H1 (cell line): Measurements from ENCODE around the gene SAT2. TPM values are rescaled to one million over a fixed set of nuclear protein-coding genes. Genes with fewer than 3 reads are reported as not detected.

ENCODE experiments used
- CTCF ChIA-PET: fragments of 300-600 bp; sonication (Branson Sonifier 250); formaldehyde crosslinking; loops from one replicate; lab custom pipeline; 2021; ENCODE audit not compliant: partially characterized antibody; lab: Charles Lee
- POLR2A ChIA-PET: fragments of 300-600 bp; sonication (Branson Sonifier 250); formaldehyde crosslinking; loops from one replicate; lab custom pipeline; 2021; ENCODE audit warnings: inconsistent platforms; ENCODE audit not compliant: partially characterized antibody; lab: Charles Lee
- DNase-seq, 2 experiments: peaks; one replicate each; pipeline versions ENCODE4 v3.0.0 to v3.0.0-alpha.2; 2010 to 2022; ENCODE audit warnings: low spot score in 2 of 2, low read depth in 1 of 2, mixed read lengths in 1 of 2
- FAIRE-seq: peaks from 2 replicates; lab custom pipeline; 2011; peaks lifted over from hg19 to GRCh38; lab: Jason Lieb, UNC
- H2AFZ ChIP-seq: 2 replicates; pipeline ENCODE4 v1.8.1; 2012; ENCODE audit warnings: low read length, inconsistent platforms
- H2AK5ac ChIP-seq: 2 replicates; pipeline ENCODE4 v1.6.1; 2013; ENCODE audit warnings: low read depth, low read length
- H2BK120ac ChIP-seq: replicated peaks from 2 replicates; pipeline ENCODE3; 2013; ENCODE audit warnings: low read depth, low read length, inconsistent platforms
- H2BK12ac ChIP-seq: 2 replicates; pipeline ENCODE4 v1.6.1; 2013; ENCODE audit warnings: low read depth, low read length
- H2BK15ac ChIP-seq: 2 replicates; pipeline ENCODE4 v1.6.1; 2013; ENCODE audit warnings: low read length
- H2BK20ac ChIP-seq: 2 replicates; pipeline ENCODE4 v1.6.1; 2013; ENCODE audit warnings: low read length
- H2BK5ac ChIP-seq: 2 replicates; pipeline ENCODE4 v1.6.1; 2013; ENCODE audit warnings: low read depth, low read length
- H3K14ac ChIP-seq: 2 replicates; pipeline ENCODE4 v1.6.1; 2013; ENCODE audit warnings: inconsistent platforms; ENCODE audit not compliant: insufficient read length
- H3K18ac ChIP-seq: 2 replicates; pipeline ENCODE4 v1.6.1; 2013; ENCODE audit warnings: low read length; ENCODE audit errors: extremely low read depth
- H3K23ac ChIP-seq: 2 replicates; pipeline ENCODE4 v1.6.1; 2013; ENCODE audit warnings: inconsistent platforms; ENCODE audit not compliant: insufficient read length
- H3K23me2 ChIP-seq: 2 replicates; pipeline ENCODE4 v1.6.1; 2013; ENCODE audit warnings: low read depth, low read length
- H3K27ac ChIP-seq: 2 replicates; pipeline ENCODE4 v1.6.1; 2011; ENCODE audit warnings: low read depth, low read length, inconsistent platforms
- H3K27me3 ChIP-seq, 4 experiments: replicated peaks in 1 of 4; 1 replicate in 1 of 4; 2 replicates in 3 of 4; pipeline versions ENCODE4 v1.6.1 to v1.8.1; 2011 to 2013; ENCODE audit warnings: low read length in 3 of 4, mild to moderate bottlenecking in 3 of 4, inconsistent platforms in 2 of 4, mixed read lengths in 2 of 4, moderate library complexity in 1 of 4; ENCODE audit not compliant: control insufficient read depth in 3 of 4, insufficient read depth in 3 of 4; ENCODE audit errors: extremely low read depth in 1 of 4
- H3K36me3 ChIP-seq, 4 experiments: 2 replicates each; pipeline versions ENCODE4 v1.6.1 to v1.8.1; 2011 to 2013; ENCODE audit warnings: mild to moderate bottlenecking in 4 of 4, low read length in 3 of 4, moderate library complexity in 2 of 4, control low read depth in 1 of 4, inconsistent platforms in 1 of 4; ENCODE audit not compliant: insufficient read depth in 4 of 4, control insufficient read depth in 2 of 4
- H3K4ac ChIP-seq: replicated peaks from 2 replicates; pipeline ENCODE3; 2013; ENCODE audit warnings: low read length, low read depth, mixed read lengths, inconsistent platforms; ENCODE audit not compliant: insufficient read length
- H3K4me1 ChIP-seq, 4 experiments: replicated peaks in 1 of 4; 1 replicate in 1 of 4; 2 replicates in 3 of 4; pipeline versions ENCODE4 v1.6.1 to v1.8.1; 2011 to 2013; ENCODE audit warnings: low read length in 3 of 4, inconsistent platforms in 2 of 4, mixed read lengths in 1 of 4; ENCODE audit not compliant: insufficient read depth in 4 of 4, control insufficient read depth in 3 of 4
- H3K4me2 ChIP-seq, 2 experiments: 2 replicates each; pipeline versions ENCODE4 v1.6.1 to v1.8.1; 2011 to 2013; ENCODE audit warnings: low read depth in 2 of 2, low read length in 2 of 2, control low read depth in 1 of 2, inconsistent platforms in 1 of 2, mild to moderate bottlenecking in 1 of 2; ENCODE audit not compliant: insufficient read depth in 1 of 2
- H3K4me3 ChIP-seq, 4 experiments: fragments of 200-600, 300-600 bp in 1 of 4; sonication (generic), shearing (Covaris generic), sonication (Bioruptor Twin) in 1 of 4; 2 replicates each; pipeline versions ENCODE4 v1.5.1 to v1.8.1; 2011 to 2016; ENCODE audit warnings: low read length in 4 of 4, low read depth in 3 of 4, control low read depth in 2 of 4, inconsistent platforms in 2 of 4, mild to moderate bottlenecking in 2 of 4, mixed read lengths in 1 of 4, moderate library complexity in 1 of 4; ENCODE audit not compliant: insufficient read depth in 2 of 4; ENCODE audit errors: extremely low read depth in 1 of 4
- H3K56ac ChIP-seq: replicated peaks from 2 replicates; pipeline ENCODE3; 2013; ENCODE audit warnings: low read depth, mild to moderate bottlenecking, mixed read lengths, low read length, inconsistent platforms; ENCODE audit not compliant: insufficient read length
- H3K79me1 ChIP-seq: 2 replicates; pipeline ENCODE4 v1.6.1; 2013; ENCODE audit warnings: low read depth, low read length, control low read depth
- H3K79me2 ChIP-seq, 2 experiments: 2 replicates each; pipeline versions ENCODE4 v1.6.1 to v1.8.1; 2012 to 2013; ENCODE audit warnings: low read length in 2 of 2, mild to moderate bottlenecking in 2 of 2, inconsistent platforms in 1 of 2; ENCODE audit not compliant: insufficient read depth in 2 of 2, control insufficient read depth in 1 of 2
- H3K9ac ChIP-seq, 4 experiments: replicated peaks in 1 of 4; 1 replicate in 1 of 4; 2 replicates in 3 of 4; pipeline versions ENCODE4 v1.6.1 to v1.8.1; 2011 to 2013; ENCODE audit warnings: low read depth in 3 of 4, low read length in 3 of 4, control low read depth in 2 of 4, mild to moderate bottlenecking in 2 of 4, moderate library complexity in 2 of 4, inconsistent platforms in 1 of 4; ENCODE audit errors: extremely low read depth in 1 of 4
- H3K9me3 ChIP-seq, 2 experiments: 2 replicates each; pipeline versions ENCODE4 v1.6.1 to v1.8.1; 2012 to 2013; ENCODE audit warnings: mild to moderate bottlenecking in 2 of 2, moderate library complexity in 2 of 2, control low read depth in 1 of 2, inconsistent platforms in 1 of 2, low read depth in 1 of 2, low read length in 1 of 2, mixed read lengths in 1 of 2; ENCODE audit not compliant: insufficient read depth in 2 of 2
- H4K20me1 ChIP-seq, 2 experiments: replicated peaks in 1 of 2; 2 replicates each; pipeline versions ENCODE3 to v1.8.1; 2011 to 2013; ENCODE audit warnings: inconsistent platforms in 2 of 2, low read length in 2 of 2, mild to moderate bottlenecking in 1 of 2; ENCODE audit not compliant: insufficient read depth in 2 of 2, control insufficient read depth in 1 of 2
- H4K5ac ChIP-seq: 2 replicates; pipeline ENCODE4 v1.6.1; 2013; ENCODE audit warnings: low read length, low read depth, mixed read lengths, inconsistent platforms; ENCODE audit not compliant: insufficient read length
- H4K8ac ChIP-seq: 2 replicates; pipeline ENCODE4 v1.8.0; 2013; ENCODE audit warnings: mild to moderate bottlenecking, moderate library complexity, low read length, inconsistent platforms; ENCODE audit not compliant: insufficient read depth; ENCODE audit errors: extremely low read depth
- H4K91ac ChIP-seq: replicated peaks from 2 replicates; pipeline ENCODE3; 2013; ENCODE audit warnings: low read length, mixed read lengths, inconsistent platforms; ENCODE audit not compliant: insufficient read length
- BACH1 ChIP-seq: IDR thresholded peaks from 2 replicates; pipeline ENCODE4 v1.6.1; 2012; ENCODE audit warnings: low read length, improper control_type of control experiment
- CREB1 ChIP-seq: IDR thresholded peaks from 2 replicates; pipeline ENCODE4 v1.6.1; 2012; ENCODE audit warnings: inconsistent platforms
- FOSL1 ChIP-seq: IDR thresholded peaks from 2 replicates; pipeline ENCODE4 v1.6.1; 2011; ENCODE audit warnings: mild to moderate bottlenecking, low read depth, low read length, moderate library complexity; ENCODE audit not compliant: insufficient read depth
- HDAC6 ChIP-seq: IDR thresholded peaks from one replicate; pipeline ENCODE4 v1.7.1; 2012; ENCODE audit warnings: low read depth, mild to moderate bottlenecking, inconsistent platforms, low read length, moderate library complexity
- POLR2A ChIP-seq, 2 experiments: IDR thresholded peaks; 1 replicate in 1 of 2; 2 replicates in 1 of 2; pipeline ENCODE4 v1.6.1; 2011; ENCODE audit warnings: low read depth in 2 of 2, low read length in 2 of 2, mild to moderate bottlenecking in 2 of 2; ENCODE audit errors: control extremely low read depth in 1 of 2
- WGBS, 2 experiments: shearing (Covaris generic) in 1 of 2; methylation state at CpG; one replicate each; pipeline versions ENCODE4 v1.1.6 to v1.1.7; 2013 to 2015; ENCODE audit warnings: low lambda C conversion rate in 2 of 2, mixed read lengths in 2 of 2, inconsistent platforms in 1 of 2, low coverage in 1 of 2, missing lambda C conversion rate in 1 of 2; ENCODE audit not compliant: insufficient replicate concordance in 2 of 2, insufficient coverage in 1 of 2, insufficient read length in 1 of 2; ENCODE audit errors: extremely low coverage in 1 of 2, missing lambda C conversion rate in 1 of 2; 5-methylcytosine and 5-hydroxymethylcytosine counted together
- polyA plus RNA-seq, 7 experiments: library from polyadenylated mRNA; depleted of rRNA in 3 of 7; stranded (reverse) in 5 of 7; unstranded in 2 of 7; fragments of >200 nt in 5 of 7; fragments of 200-250 nt in 2 of 7; gene quantifications; 1 replicate in 5 of 7; 2 replicates in 1 of 7; 4 replicates in 1 of 7; pipeline versions ENCODE4 v1.2.1 to v1.2.3, GENCODE V29; 2011 to 2013; ENCODE audit warnings: missing spikeins in 2 of 7, mixed read lengths in 2 of 7
- total RNA-seq: library from RNA; stranded (reverse); fragmentation: NEBNext Ultra II Directional; extraction: Animal tissue kit (Norgen Biotek cat#: 25700); gene quantifications from 2 replicates; pipeline ENCODE4 v1.2.1, GENCODE V29; 2021

SAT2 gene
- total and polyA plus RNA-seq, 2 of the 8 experiments (the other 6 are each of a cell fraction or from before 2014, with no cell fraction given), result 36.4 to 72.3 TPM

DNA sequence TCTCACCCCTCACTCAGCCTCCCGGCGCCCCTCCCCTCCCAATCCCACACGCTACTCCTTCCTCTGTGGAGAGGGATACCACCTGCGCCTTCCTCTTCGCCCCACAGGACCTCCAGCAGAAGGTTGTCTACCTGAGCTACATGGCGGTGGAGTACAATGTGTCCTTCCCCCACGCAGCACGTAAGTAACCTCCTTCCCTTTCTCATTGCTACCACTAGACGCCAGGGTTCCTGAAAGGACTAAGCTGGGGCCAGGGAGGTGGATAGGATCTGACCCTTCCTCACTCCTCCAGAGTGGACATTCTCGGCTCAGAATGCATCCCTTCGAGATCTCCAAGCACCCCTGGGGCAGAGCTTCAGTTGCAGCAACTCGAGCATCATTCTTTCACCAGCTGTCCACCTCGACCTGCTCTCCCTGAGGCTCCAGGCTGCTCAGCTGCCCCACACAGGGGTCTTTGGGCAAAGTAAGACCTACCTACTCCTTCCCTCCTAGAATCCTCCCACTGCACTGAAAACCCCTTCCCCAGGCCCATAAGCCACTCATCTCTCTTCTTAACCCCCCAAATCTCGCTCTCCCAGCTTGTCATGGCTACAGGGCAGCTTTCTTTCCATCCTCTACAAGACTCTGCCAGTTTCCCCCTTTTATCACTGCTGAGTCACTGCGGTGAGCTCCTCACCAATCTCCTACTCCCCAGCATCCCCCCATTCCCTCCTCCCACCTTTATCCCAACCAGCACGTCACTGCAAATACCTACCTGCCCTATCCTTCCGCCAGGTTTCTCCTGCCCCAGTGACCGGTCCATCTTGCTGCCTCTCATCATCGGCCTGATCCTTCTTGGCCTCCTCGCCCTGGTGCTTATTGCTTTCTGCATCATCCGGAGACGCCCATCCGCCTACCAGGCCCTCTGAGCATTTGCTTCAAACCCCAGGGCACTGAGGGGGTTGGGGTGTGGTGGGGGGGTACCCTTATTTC is 46.7 kb downstream of the SAT2 start:
- H4K5ac ChIP-seq, result no peak overlapping the region
- CTCF ChIA-PET, result interaction anchor here (1.2 to 3.0 kb wide), 5 partner anchors 9 to 107 kb away, joined by 6 to 17 read pairs (median 11); partner anchors contain the start of genes SOX15, TP53 and WRAP53
- no peak overlapping the region for H3K4me2 ChIP-seq
- no peak overlapping the region for H3K4ac ChIP-seq
- no peak overlapping the region for H3K14ac ChIP-seq
- peak in 1 of 2 experiments; percentile 48 for DNase-seq
- no peak for TF ChIP-seq BACH1
- TF ChIP-seq HDAC6, result no peak
- no peak for TF ChIP-seq CREB1
- no peak for TF ChIP-seq FOSL1
- TF ChIP-seq POLR2A (IDR thresholded peaks at IDR 0.05; ENCODE audit: control extremely low read depth in 1 of 2, low read depth in 2 of 2, low read length in 2 of 2), result 0 out of 3 replicates have a peak, but pooled peaks of 1 of the 2 experiments have one; percentile 10
- no peak overlapping the region for H2BK20ac ChIP-seq
- H4K8ac ChIP-seq, result no peak overlapping the region; the same call in 1 of the 2 replicates
- H3K36me3 ChIP-seq, result peaks cover 22 to 32% (median 27%) of the 10 kb centered on the region in 4 experiments
- peaks cover 0 to 6% of the 10 kb centered on the region in 2 experiments; a peak in 1 of 4 replicates for H3K79me2 ChIP-seq
- H2BK5ac ChIP-seq, result 0 out of 2 replicates have a peak overlapping the region, but pooled peaks have one; percentile 44
- WGBS, 2 experiments, result 91% methylated on average over 23 of the region's 23 CpGs; no CpG with 5 or more reads in 1 of the 2 experiments
- H3K23me2 ChIP-seq, result peaks cover 11% of the 10 kb centered on the region; the same call in 1 of the 2 replicates
- H3K4me3 ChIP-seq, result no peak overlapping the region
- peaks cover 10 to 11% of the 10 kb centered on the region in 2 experiments for H4K20me1 ChIP-seq
- H3K18ac ChIP-seq, result no peak overlapping the region
- no peak overlapping the region for H2BK120ac ChIP-seq
- FAIRE-seq, result no peak
- H3K56ac ChIP-seq, result no peak overlapping the region
- H3K79me1 ChIP-seq, result peaks cover 4% of the 10 kb centered on the region; the same call in 1 of the 2 replicates
- H3K23ac ChIP-seq, result no peak overlapping the region
- no peak overlapping the region for H2AFZ ChIP-seq
- peak overlapping the region; percentile 20 for H4K91ac ChIP-seq
- no peak overlapping the region for H2BK15ac ChIP-seq
- no peak overlapping the region for H3K27ac ChIP-seq
- H3K27me3 ChIP-seq, result no peaks in the 10 kb centered on the region
- no peak overlapping the region for H3K9ac ChIP-seq
- H2AK5ac ChIP-seq, result peak overlapping the region; percentile 88; the same call in 1 of the 2 replicates
- peak overlapping the region; percentile 17; the same call in 1 of the 2 replicates for H2BK12ac ChIP-seq
- no peaks in the 10 kb centered on the region for H3K9me3 ChIP-seq
- peaks cover 0 to 16% (median 5%) of the 10 kb centered on the region in 4 experiments; a peak in 5 of 7 replicates for H3K4me1 ChIP-seq
- POLR2A ChIA-PET, result interaction anchor here (0.6 to 37.5 kb wide), 16 partner anchors 1 to 252 kb away, joined by 3 to 1144 read pairs (median 4); partner anchors contain the start of genes ATP1B2, CD68, FXR2 and MPDU1
